Fibroblast of mammary gland (primary cell): ENCODE data around the gene SLC13A1.
"Not testable (repeated sequence)": the region's sequence is repeated elsewhere in the genome, so short reads cannot be mapped to it uniquely, and the experiment has no call there.

Source experiments
- DNase-seq: peaks from one replicate; pipeline ENCODE4 v3.0.0-alpha.2; 2010; ENCODE audit warnings: low read depth
- H3K4me3 ChIP-seq: 2 replicates; pipeline ENCODE4 v1.5.1; 2011; ENCODE audit warnings: low read depth, mild to moderate bottlenecking, low read length, moderate library complexity; ENCODE audit not compliant: control insufficient read depth
- TF ChIP-seq, protein P1 (sequence below): conservative IDR thresholded peaks from 2 replicates; pipeline ENCODE4 v1.5.1; 2011; ENCODE audit warnings: low read depth, low read length, inconsistent platforms; ENCODE audit not compliant: control insufficient read depth, insufficient read depth

The SLC13A1 gene

DNA sequence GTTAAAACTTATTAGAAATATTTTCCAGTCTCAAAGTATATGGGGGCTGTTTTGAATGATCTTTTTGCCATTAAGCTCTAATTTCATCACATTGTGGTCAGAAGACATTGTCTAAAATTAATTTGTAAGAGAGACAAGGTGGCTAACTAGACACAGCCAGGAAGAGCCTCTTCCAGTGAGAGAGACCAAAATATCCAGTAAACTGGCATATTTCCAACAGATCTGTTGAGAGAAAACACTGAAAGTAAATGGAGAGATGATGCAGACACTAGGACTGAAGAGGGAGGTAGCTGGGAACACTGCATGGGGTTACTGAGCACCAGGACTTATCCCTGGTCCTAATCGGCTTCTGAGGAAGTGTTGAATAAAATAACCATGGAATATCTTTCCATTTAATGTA, 102.8 kb downstream of the SLC13A1 start:
- TF ChIP-seq, protein P1, sequence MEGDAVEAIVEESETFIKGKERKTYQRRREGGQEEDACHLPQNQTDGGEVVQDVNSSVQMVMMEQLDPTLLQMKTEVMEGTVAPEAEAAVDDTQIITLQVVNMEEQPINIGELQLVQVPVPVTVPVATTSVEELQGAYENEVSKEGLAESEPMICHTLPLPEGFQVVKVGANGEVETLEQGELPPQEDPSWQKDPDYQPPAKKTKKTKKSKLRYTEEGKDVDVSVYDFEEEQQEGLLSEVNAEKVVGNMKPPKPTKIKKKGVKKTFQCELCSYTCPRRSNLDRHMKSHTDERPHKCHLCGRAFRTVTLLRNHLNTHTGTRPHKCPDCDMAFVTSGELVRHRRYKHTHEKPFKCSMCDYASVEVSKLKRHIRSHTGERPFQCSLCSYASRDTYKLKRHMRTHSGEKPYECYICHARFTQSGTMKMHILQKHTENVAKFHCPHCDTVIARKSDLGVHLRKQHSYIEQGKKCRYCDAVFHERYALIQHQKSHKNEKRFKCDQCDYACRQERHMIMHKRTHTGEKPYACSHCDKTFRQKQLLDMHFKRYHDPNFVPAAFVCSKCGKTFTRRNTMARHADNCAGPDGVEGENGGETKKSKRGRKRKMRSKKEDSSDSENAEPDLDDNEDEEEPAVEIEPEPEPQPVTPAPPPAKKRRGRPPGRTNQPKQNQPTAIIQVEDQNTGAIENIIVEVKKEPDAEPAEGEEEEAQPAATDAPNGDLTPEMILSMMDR = no peak
- DNase-seq = no peak
- no peak overlapping the region for H3K4me3 ChIP-seq

DNA sequence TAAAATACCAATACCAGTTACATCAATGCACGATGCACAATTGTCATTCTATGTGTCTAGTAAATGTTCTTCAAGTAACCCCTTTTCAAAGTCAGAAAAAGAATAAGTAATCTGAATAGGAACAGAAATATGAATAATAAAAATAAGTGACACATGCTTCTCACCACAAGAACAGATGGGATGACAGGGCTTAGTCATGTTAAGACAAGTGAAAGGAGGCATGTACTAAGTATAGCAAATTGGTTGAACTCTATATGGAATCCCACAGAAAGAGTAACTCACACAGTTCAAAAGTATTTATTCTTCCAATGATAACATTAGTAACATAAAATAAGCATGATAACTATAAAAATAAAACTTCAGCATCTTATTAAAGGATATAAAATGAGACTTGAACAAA, 103.3 kb downstream of the SLC13A1 start:
- TF ChIP-seq, protein P1 = no peak
- no peak for DNase-seq
- no peak overlapping the region for H3K4me3 ChIP-seq

DNA sequence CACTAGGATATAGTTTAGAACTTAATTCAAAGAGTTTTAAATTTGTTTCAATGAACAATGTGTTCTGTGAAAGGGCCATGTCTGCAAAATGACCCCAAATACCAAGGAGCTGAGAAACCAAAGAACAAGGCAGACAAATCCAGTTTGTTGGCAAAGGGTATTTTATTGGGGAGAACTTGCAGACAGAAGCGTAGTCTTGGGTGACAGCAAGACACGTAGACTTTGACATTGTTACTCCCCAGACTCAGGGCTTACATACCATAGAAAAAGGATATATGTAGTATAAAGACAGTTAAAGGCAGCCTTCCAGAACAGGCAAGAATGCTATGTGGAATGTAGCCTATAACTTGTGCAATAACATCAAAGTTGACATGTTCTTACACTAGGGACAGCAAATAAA, 109.3 kb downstream of the SLC13A1 start:
- TF ChIP-seq, protein P1 = no peak
- no peak for DNase-seq
- H3K4me3 ChIP-seq = no peak overlapping the region

DNA sequence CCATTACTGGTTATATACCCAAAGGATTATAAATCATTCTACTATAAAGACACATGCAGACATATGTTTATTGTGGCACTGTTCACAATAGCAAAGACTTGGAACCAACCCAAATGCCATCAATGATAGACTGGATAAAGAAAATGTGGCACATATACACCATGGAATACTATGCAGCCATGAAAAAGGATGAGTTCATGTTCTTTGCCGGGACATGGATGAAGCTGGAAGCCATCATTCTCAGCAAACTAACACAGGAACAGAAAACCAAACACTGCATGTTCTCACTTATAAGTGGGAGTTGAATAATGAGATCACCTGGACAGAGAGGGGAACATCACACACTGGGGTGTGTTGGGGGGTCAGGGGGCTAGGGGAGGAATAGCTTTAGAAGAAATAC, 112.9 kb downstream of the SLC13A1 start:
- H3K4me3 ChIP-seq, DNase-seq: not testable (repeated sequence)

DNA sequence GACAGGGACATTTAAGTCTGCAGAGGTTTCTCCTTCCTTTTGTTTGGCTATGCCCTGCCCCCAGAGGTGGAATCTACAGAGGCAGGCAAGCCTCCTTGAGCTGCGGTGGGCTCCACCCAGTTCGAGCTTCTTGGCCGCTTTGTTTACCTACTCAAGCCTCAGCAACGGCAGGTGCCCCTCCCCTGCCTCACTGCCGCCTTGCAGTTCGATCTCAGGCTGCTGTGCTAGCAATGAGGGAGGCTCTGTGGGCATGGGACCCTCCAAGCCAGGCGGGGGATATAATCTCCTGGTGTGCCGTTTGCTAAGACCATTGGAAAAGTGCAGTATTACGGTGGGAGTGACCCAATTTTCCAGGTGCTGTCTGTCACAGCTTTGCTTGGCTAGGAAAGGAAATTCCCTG, 114.9 kb downstream of the SLC13A1 start:
- DNase-seq, H3K4me3 ChIP-seq: not testable (repeated sequence)

DNA sequence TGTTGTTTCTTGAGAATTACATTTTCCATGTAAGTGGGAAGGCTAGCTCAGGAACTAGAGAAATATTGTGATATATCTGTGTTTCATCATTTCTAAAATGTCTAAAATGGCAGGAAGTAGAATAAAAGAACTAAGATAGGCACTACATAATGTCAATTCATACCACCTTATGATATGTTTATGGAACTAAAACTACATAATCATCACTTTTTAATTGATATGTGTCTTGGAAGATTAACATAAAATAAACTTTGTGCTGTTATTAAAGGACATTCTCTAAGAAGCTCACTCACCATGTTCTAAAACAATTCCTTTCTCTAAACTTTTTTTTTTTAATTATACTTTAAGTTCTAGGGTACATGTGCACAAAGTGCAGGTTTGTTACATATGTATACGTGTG, 120.7 kb downstream of the SLC13A1 start:
- TF ChIP-seq, protein P1 = no peak
- no peak overlapping the region for H3K4me3 ChIP-seq
- no peak for DNase-seq

DNA sequence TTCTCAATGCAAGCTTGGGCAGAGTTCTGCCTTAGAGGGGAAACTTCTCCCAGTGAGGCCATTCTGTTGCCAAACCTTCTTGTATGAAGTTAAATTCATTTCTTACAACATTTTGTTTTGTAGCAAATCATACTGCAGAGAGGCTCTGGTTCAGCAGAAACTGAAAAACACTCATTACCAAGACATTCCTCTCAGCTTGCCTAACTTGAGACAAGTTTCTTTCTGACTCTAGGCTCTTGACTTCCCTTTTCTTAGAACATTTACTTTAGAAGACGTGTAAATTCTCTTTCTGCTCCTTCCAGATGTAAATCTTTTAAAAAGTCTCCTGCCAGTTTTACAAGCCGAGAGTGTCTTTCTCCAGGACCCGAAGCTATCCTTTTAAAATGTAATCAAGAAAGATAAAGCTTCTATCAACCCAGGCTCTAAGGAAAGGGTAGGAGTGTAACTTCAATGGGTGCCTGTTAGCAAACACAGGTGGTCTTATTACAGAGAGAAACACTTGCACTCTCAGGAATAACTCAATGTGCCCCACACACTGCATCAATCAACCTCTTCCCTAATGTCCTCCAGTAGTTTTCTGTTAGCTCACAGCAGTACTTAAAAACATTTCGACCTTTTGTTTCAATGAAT, 123.8 kb downstream of the SLC13A1 start:
- TF ChIP-seq, protein P1 = no peak
- no peak overlapping the region for H3K4me3 ChIP-seq
- no peak for DNase-seq

DNA sequence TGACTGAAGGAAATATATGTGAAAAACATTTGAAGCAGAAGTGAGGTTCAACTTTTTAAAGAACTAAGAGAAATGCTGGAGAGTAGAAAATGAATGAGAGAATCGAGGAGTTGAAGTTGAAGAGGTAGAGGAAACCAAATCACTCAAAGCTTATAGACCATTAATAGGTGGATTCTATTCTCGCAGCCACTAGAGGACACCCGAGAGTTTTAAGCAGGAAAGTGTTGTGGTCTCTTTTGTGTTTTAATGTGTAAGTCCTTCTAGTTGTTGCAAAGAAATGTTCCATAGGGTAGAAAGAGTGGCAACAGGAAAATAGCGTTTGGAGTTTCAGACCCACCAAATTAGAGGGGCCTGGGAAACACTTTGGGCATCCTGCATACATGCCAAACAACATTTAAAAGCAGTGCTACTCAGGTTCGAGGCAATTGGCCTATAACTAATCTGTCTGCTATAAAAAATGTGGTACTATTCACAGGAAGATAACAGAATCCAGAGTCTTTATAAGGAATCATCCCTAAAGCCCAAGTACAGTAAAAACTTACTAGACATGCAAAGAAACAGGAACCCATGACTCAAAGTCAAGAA, 129.0 kb downstream of the SLC13A1 start:
- peak; percentile 16 for DNase-seq
- H3K4me3 ChIP-seq = no peak overlapping the region
- TF ChIP-seq, protein P1 = peak; percentile 49
